ENCODE data around the gene HAT1.
"Not testable (repeated sequence)": the region's sequence is repeated elsewhere in the genome, so short reads cannot be mapped to it uniquely, and the experiment has no call there.

HAT1 gene

GRCh38 chr2:171894612-171894947 lies 27.7 kb upstream of the HAT1 start:
- in situ Hi-C loops (cut with HindIII; ENCODE audit: low sequenced_read_pairs) = no loop called here

GRCh38 chr2:171895786-171896185 lies 26.5 kb upstream of the HAT1 start:
- in situ Hi-C loops (cut with HindIII; ENCODE audit: low sequenced_read_pairs) = no loop called here
- no peak for TF ChIP-seq CTCF (IDR thresholded peaks at IDR 0.05; ENCODE audit: low read depth, low read length)
- H3K4me3 ChIP-seq (ENCODE audit: low read depth, low read length) = no peak overlapping the region
- DNase-seq (ENCODE audit: low read depth, low spot score) = no peak

More at GRCh38 chr2:171894612-171894947, 27.7 kb upstream of the HAT1 start:
- H3K4me3 ChIP-seq (ENCODE audit: low read depth, low read length) = peak overlapping the region; percentile 83
- DNase-seq (ENCODE audit: low read depth, low spot score) = no peak
- no peak for TF ChIP-seq CTCF (IDR thresholded peaks at IDR 0.05; ENCODE audit: low read depth, low read length)

GRCh38 chr2:171899623-171900282 lies 22.5 kb upstream of the HAT1 start:
- in situ Hi-C loops (cut with HindIII; ENCODE audit: low sequenced_read_pairs); DNase-seq (ENCODE audit: low read depth, low spot score); H3K4me3 ChIP-seq (ENCODE audit: low read depth, low read length): not testable (repeated sequence)

- no peak for DNase-seq (ENCODE audit: low read depth, low spot score)
- in situ Hi-C loops (cut with HindIII; ENCODE audit: low sequenced_read_pairs) = no loop called here
- H3K4me3 ChIP-seq (ENCODE audit: low read depth, low read length) = no peak overlapping the region
- no peak for TF ChIP-seq CTCF (IDR thresholded peaks at IDR 0.05; ENCODE audit: low read depth, low read length)
Measured at GRCh38 chr2:171902840-171903420, 19.3 kb upstream of the HAT1 start.

GRCh38 chr2:171908235-171908634 lies 14.0 kb upstream of the HAT1 start:
- TF ChIP-seq CTCF (IDR thresholded peaks at IDR 0.05; ENCODE audit: low read depth, low read length) = no peak
- in situ Hi-C loops (cut with HindIII; ENCODE audit: low sequenced_read_pairs) = no loop called here
- no peak for DNase-seq (ENCODE audit: low read depth, low spot score)
- no peak overlapping the region for H3K4me3 ChIP-seq (ENCODE audit: low read depth, low read length)

- TF ChIP-seq CTCF (IDR thresholded peaks at IDR 0.05; ENCODE audit: low read depth, low read length) = no peak
- in situ Hi-C loops (cut with HindIII; ENCODE audit: low sequenced_read_pairs) = no loop called here
- DNase-seq (ENCODE audit: low read depth, low spot score) = no peak
- H3K4me3 ChIP-seq (ENCODE audit: low read depth, low read length) = no peak overlapping the region
Measured at GRCh38 chr2:171909266-171909665, 13.0 kb upstream of the HAT1 start.

- DNase-seq (ENCODE audit: low read depth, low spot score) = no peak
- no peak for TF ChIP-seq CTCF (IDR thresholded peaks at IDR 0.05; ENCODE audit: low read depth, low read length)
- H3K4me3 ChIP-seq (ENCODE audit: low read depth, low read length) = no peak overlapping the region
- in situ Hi-C loops (cut with HindIII; ENCODE audit: low sequenced_read_pairs) = no loop called here
Measured at GRCh38 chr2:171910494-171910893, 11.8 kb upstream of the HAT1 start.
